GM12878 (cell line): ENCODE results near the gene ZDHHC19. TPM values are rescaled to one million over a fixed set of nuclear protein-coding genes. Genes with fewer than 3 reads are reported as not detected.
A peak's percentile ranks its signal among the peaks of the same experiment; 100 is the strongest.

Experiments used
- ASH2L ChIP-seq: fragments of 300-600, 200-600 bp; sonication (generic); IDR thresholded peaks from 2 replicates; pipeline ENCODE4 v1.6.1; 2017; ENCODE audit warnings: low read depth, mild to moderate bottlenecking, borderline replicate concordance
- ATF3 ChIP-seq: IDR thresholded peaks from 2 replicates; pipeline ENCODE4 v1.6.1; 2011; ENCODE audit warnings: low read depth, mild to moderate bottlenecking, low read length, moderate library complexity, borderline replicate concordance; ENCODE audit errors: extremely low read depth
- CHD2 ChIP-seq: IDR thresholded peaks from 2 replicates; pipeline ENCODE4 v1.6.1; 2011; ENCODE audit warnings: low read depth, low read length, improper control_type of control experiment, borderline replicate concordance
- EGR1 ChIP-seq, 2 experiments: IDR thresholded peaks; 1 replicate in 1 of 2; 2 replicates in 1 of 2; pipeline ENCODE4 v1.6.1; 2011 to 2012; ENCODE audit warnings: low read depth in 2 of 2, low read length in 2 of 2, borderline replicate concordance in 1 of 2, mild to moderate bottlenecking in 1 of 2, moderate library complexity in 1 of 2
- ESRRA ChIP-seq: IDR thresholded peaks from 2 replicates; pipeline ENCODE4 v1.6.1; 2012; ENCODE audit warnings: mild to moderate bottlenecking, low read length, improper control_type of control experiment
- FOXM1 ChIP-seq: IDR thresholded peaks from 2 replicates; pipeline ENCODE4 v1.6.1; 2012; ENCODE audit warnings: low read depth, mild to moderate bottlenecking, inconsistent platforms, low read length, moderate library complexity
- GABPA ChIP-seq: IDR thresholded peaks from 2 replicates; pipeline ENCODE4 v1.6.1; 2014; ENCODE audit warnings: antibody characterized with exemption, low read depth, mild to moderate bottlenecking, inconsistent platforms
- GATAD2B ChIP-seq: fragments of 450-650 bp; conservative IDR thresholded peaks from 2 replicates; pipeline ENCODE4 v1.6.1; 2017; ENCODE audit warnings: low read depth, mild to moderate bottlenecking, moderate library complexity
- HDAC2 ChIP-seq: fragments of 200-600 bp; sonication (generic); IDR thresholded peaks from 2 replicates; pipeline ENCODE4 v1.6.1; 2017
- IKZF2 ChIP-seq, 2 experiments: fragments of 450-650 bp; IDR thresholded peaks; 2 replicates each; pipeline ENCODE4 v1.6.1; 2017; ENCODE audit warnings: mild to moderate bottlenecking in 2 of 2, moderate library complexity in 2 of 2
- IRF4 ChIP-seq: IDR thresholded peaks from 2 replicates; pipeline ENCODE4 v1.6.1; 2011; ENCODE audit warnings: low read depth, low read length
- JUNB ChIP-seq: IDR thresholded peaks from 2 replicates; pipeline ENCODE4 v1.6.1; 2016; ENCODE audit warnings: antibody characterized with exemption, mild to moderate bottlenecking
- MAX ChIP-seq: IDR thresholded peaks from 2 replicates; pipeline ENCODE4 v1.6.1; 2012; ENCODE audit warnings: low read depth, low read length, improper control_type of control experiment
- MLLT1 ChIP-seq: fragments of 450-650 bp; IDR thresholded peaks from 2 replicates; pipeline ENCODE4 v1.6.1; 2016; ENCODE audit warnings: mild to moderate bottlenecking
- NFIC ChIP-seq: IDR thresholded peaks from 2 replicates; pipeline ENCODE4 v1.6.1; 2012; ENCODE audit warnings: low read depth, mild to moderate bottlenecking, inconsistent platforms, low read length, moderate library complexity
- NRF1 ChIP-seq: conservative IDR thresholded peaks from 2 replicates; pipeline ENCODE4 v1.6.1; 2011; ENCODE audit warnings: mild to moderate bottlenecking, low read depth, low read length, improper control_type of control experiment
- PAX8 ChIP-seq: fragments of 450-650 bp; IDR thresholded peaks from 2 replicates; pipeline ENCODE4 v1.6.1; 2017; ENCODE audit warnings: mild to moderate bottlenecking, moderate library complexity
- PKNOX1 ChIP-seq: fragments of 450-650 bp; IDR thresholded peaks from 2 replicates; pipeline ENCODE4 v1.6.1; 2016; ENCODE audit warnings: mild to moderate bottlenecking
- RAD21 ChIP-seq: IDR thresholded peaks from 2 replicates; pipeline ENCODE4 v1.6.1; 2011; ENCODE audit warnings: mild to moderate bottlenecking, low read depth, low read length, moderate library complexity; ENCODE audit not compliant: insufficient read depth
- RBBP5 ChIP-seq: fragments of 200-600 bp; sonication (generic); conservative IDR thresholded peaks from 2 replicates; pipeline ENCODE4 v1.6.1; 2016
- SIN3A ChIP-seq: IDR thresholded peaks from 2 replicates; pipeline ENCODE4 v1.6.1; 2012; ENCODE audit warnings: low read depth, low read length, improper control_type of control experiment
- SMAD5 ChIP-seq: IDR thresholded peaks from 2 replicates; pipeline ENCODE4 v1.6.1; 2016; ENCODE audit warnings: antibody characterized with exemption, low read depth
- SREBF1 ChIP-seq: IDR thresholded peaks from 2 replicates; pipeline ENCODE4 v1.6.1; 2012; ENCODE audit warnings: mild to moderate bottlenecking, low read length
- SREBF2 ChIP-seq: IDR thresholded peaks from 2 replicates; pipeline ENCODE4 v1.6.1; 2012; ENCODE audit warnings: mild to moderate bottlenecking, low read length
- TAF1 ChIP-seq: IDR thresholded peaks from 2 replicates; pipeline ENCODE4 v1.6.1; 2011; ENCODE audit warnings: mild to moderate bottlenecking, low read depth, low read length, borderline replicate concordance
- TCF3 ChIP-seq: IDR thresholded peaks from 2 replicates; pipeline ENCODE4 v1.6.1; 2012; ENCODE audit warnings: low read depth, mild to moderate bottlenecking, low read length, borderline replicate concordance; ENCODE audit not compliant: insufficient read depth
- YY1 ChIP-seq: IDR thresholded peaks from 2 replicates; pipeline ENCODE4 v1.6.1; 2011; ENCODE audit warnings: low read depth, mild to moderate bottlenecking, low read length
- ZZZ3 ChIP-seq: IDR thresholded peaks from 2 replicates; pipeline ENCODE4 v1.6.1; 2011; ENCODE audit warnings: low read depth; ENCODE audit not compliant: control insufficient read depth, insufficient read length
- polyA plus RNA-seq, 11 experiments: library from polyadenylated mRNA; depleted of rRNA in 4 of 11; unstranded in 6 of 11; stranded (reverse) in 5 of 11; fragments of >200 nt; fragmentation: Nextera tagmentation in 4 of 11; fragmentation: Illumina TruSeq in 1 of 11; extraction: Ambion mirVana in 4 of 11; extraction: Trizol in 1 of 11; gene quantifications; 1 replicate in 1 of 11; 2 replicates in 10 of 11; pipeline versions ENCODE4 v1.2.1 to v1.2.3, GENCODE V29; 2011 to 2016; ENCODE audit warnings: inconsistent platforms in 2 of 11, missing spikeins in 2 of 11, low read depth in 1 of 11
- total RNA-seq, 4 experiments: library from RNA; depleted of rRNA in 3 of 4; stranded (reverse); fragments of >200 nt in 3 of 4; fragmentation: Illumina TruSeq in 1 of 4; extraction: Trizol in 1 of 4; gene quantifications; 2 replicates each; pipeline versions ENCODE4 v1.2.1 to v1.2.3, GENCODE V29; 2013 to 2021

Gene ZDHHC19
- total and polyA plus RNA-seq, 10 of the 15 experiments (the other 5 are each of a cell fraction or from before 2014, with no cell fraction given): 0.26 TPM; not detected in 9

GRCh38 chr3:196159952-196160804 is 51.0 kb downstream of the ZDHHC19 start (continued):
- TF ChIP-seq ATF3 (no peak), CHD2 (no peak), YY1 (0 out of 2 replicates have a peak, but pooled peaks have one; percentile 28), PKNOX1 (0 out of 2 replicates have a peak, but pooled peaks have one; percentile 21), NFIC (no peak), SIN3A (no peak), TCF3 (peak; percentile 69; the same call in 1 of the 2 replicates), PAX8 (no peak), ZZZ3 (no peak), SMAD5 (no peak; the same call in 1 of the 2 replicates), SREBF1 (no peak), GATAD2B (peak; percentile 59; the same call in 1 of the 2 replicates), MAX (peak; percentile 70), GABPA (no peak), RBBP5 (no peak), JUNB (peak; percentile 2; the same call in 1 of the 2 replicates), FOXM1 (peak; percentile 22; the same call in 1 of the 2 replicates), HDAC2 (no peak), IKZF2 (IDR thresholded peaks at IDR 0.05) (peak; percentile 55 to 73; a peak in 3 of 4 replicates), NRF1 (no peak), ESRRA (no peak), EGR1 (IDR thresholded peaks at IDR 0.05; ENCODE audit: borderline replicate concordance in 1 of 2, low read depth in 2 of 2, low read length in 2 of 2) (no peak), SREBF2 (no peak), RAD21 (no peak), MLLT1 (no peak; the same call in 1 of the 2 replicates), TAF1 (peak; percentile 42; the same call in 1 of the 2 replicates), ASH2L (no peak), IRF4 (no peak)
